GM21528 (cell line): ENCODE measurements around the gene ZNF746.

Experiments used
- ATAC-seq: cut with Tn5 transposase; IDR thresholded peaks from one replicate; pipeline ENCODE4 v1.9.1; 2021; ENCODE audit warnings: mild to moderate bottlenecking, moderate library complexity; ENCODE audit not compliant: unreplicated experiment, low FRiP score

The ZNF746 gene

DNA sequence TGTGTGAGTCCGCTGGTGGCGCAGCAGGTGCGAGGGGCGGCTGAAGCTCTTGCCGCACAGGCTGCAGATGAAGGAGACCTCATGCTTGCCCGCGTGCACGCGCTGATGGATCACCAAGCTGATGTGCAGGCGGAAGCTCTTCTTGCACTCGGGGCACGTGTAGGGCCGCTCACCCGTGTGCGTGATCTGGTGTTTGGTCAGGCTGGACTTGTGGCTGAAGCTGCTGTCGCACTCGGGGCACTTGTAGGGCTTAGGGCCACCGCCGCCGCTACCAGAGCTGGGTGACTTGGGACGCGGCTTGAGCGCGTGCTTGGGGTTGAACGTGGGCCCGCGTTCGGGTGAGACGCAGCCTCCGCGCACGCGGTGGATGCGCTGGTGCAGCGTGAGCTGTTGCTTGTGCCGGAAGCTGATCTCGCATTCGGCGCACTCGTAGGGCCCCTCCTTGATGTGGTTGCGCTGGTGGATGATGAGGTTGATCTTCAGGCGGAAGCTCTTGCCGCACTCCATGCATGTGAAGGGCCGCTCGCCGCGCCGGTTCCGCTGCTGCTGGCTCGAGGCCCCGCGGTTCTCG is 65.4 kb downstream of the ZNF746 start:
- ATAC-seq, result no peak

DNA sequence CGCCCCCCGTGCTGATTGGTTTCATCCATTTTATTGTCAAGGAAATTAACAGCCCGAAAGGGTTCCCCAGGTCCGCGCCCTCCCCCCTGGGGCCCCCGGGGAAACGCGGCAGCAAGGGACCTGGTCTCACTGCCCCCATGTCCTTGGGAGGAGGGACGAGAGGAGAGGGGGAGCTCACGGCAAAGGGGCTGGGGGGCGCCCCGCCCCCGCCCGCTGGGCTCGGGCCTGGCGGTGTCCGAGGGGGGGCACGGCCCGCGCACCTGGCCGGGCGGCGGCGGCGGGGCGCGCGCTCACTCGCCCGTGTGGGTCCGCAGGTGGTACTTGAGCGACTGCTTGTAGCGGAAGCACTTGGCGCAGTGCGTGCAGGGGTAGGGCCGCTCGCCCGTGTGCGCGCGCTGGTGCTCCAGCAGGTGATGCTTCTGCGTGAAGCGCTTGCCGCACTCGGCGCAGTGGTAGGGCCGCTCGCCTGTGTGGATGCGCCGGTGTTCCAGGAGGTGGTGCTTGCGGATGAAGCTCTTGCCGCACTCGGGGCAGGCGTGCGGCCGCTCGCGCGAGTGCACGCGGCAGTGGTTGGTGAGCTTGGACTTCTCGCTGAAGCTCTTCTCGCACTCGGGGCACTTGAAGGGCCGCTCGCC is 66.0 kb downstream of the ZNF746 start:
- ATAC-seq, result no peak

DNA sequence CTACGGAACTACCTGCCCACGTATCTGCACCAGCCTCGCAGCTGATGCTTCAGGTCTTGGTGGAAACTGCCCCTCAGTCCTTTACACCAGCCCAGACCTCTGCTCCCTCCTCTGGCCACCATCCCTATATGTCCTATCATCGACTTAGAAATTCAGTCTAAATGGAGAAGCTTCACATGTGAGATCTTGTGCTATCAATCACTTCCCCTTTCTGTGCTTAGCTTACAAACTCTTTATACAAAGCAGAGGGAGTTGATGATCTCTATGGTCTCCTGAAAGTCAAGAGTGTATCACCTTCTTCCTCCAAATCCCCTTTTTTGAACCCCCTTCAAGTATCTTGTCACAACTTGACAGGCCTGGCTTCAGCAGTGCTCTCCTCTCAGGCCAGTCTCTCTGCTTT is 67.4 kb downstream of the ZNF746 start:
- ATAC-seq, result no peak

- no peak for ATAC-seq
These were observed 69.7 kb downstream of the ZNF746 start for GRCh38 chr7:149427893-149428292.

DNA sequence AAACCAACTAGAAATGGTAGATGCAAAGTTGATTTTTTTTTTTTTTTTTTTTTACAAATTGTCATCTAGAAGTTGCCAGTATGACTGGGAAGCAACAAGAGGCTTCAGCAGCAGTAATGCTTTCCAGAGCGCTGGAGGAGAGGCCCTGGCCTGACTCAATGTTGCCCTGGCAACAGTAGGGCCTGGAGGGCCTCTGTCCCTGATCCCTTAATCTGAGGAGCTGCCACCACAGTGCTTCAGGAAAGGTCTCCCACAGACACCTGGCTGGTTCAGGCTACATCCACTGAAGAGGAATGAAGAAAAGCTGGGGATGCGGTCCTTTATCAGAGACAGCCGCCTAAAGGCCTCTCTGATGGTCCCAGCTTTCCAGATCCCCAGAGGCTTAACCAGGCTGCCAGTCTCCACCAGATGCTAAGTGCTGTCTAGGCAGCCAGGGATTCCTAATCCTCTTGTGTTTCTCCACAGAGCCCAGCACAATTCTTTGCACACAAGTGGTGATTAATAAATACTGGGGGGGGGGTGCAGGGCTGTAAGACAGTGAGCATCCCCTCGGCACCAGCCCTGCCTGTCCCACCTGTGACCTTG is 70.4 kb downstream of the ZNF746 start:
- ATAC-seq, result no peak

DNA sequence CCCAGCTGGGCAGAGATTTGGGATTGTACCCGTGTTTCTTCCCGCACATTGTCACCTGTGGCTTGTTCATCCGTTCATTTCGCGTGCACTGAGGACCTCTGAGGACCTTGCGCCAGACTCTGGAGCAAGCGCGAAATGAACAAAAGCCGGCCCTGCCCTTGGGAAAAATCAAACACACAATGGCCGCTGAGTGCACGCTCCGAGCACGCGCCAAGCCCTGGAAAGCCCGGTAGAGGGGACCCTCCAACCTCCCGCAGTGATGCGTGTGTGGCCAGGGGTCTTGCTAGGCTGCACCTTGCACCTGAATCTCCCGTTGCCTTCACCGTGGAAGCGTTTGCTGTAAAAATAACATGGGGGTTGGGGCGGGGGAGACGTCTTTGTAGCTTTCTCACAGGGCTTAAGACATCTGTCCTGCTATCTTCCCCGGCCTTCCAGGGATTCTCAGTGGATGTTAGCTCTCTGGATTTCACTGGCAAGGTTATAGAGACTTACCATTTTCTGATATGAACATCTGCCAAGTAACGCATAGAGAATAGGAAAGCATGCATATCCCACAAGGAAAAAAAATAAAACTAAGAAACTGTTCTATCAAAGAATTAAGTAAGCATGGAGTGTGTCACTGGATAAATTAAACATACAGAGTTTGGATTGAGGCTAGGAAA is 74.0 kb downstream of the ZNF746 start:
- no peak for ATAC-seq

- no peak for ATAC-seq
These were observed 74.7 kb downstream of the ZNF746 start for GRCh38 chr7:149422914-149423301.
